HuH-7 (cell line): ENCODE data around the gene ZIC4.
A peak's percentile ranks its signal among the peaks of the same experiment; 100 is the strongest.

Experiments
- DNase-seq: peaks from one replicate; pipeline ENCODE4 v3.0.0; 2011; ENCODE audit warnings: low spot score

The ZIC4 gene

GRCh38 chr3:147370349-147370748, 36.0 kb downstream of the ZIC4 start:
- DNase-seq = no peak

- DNase-seq = no peak
These were observed 36.7 kb downstream of the ZIC4 start for GRCh38 chr3:147369661-147370123.

- no peak for DNase-seq
These were observed 37.1 kb downstream of the ZIC4 start for GRCh38 chr3:147369231-147369630.

- DNase-seq = peak; percentile 46
These were observed 37.7 kb downstream of the ZIC4 start for GRCh38 chr3:147368561-147369221.

- no peak for DNase-seq
These were observed 38.2 kb downstream of the ZIC4 start for GRCh38 chr3:147368151-147368550.

GRCh38 chr3:147367676-147368075, 38.7 kb downstream of the ZIC4 start:
- DNase-seq = no peak

GRCh38 chr3:147365196-147366115, 40.9 kb downstream of the ZIC4 start:
- no peak for DNase-seq

GRCh38 chr3:147364771-147365170, 41.6 kb downstream of the ZIC4 start:
- no peak for DNase-seq

- DNase-seq = peak; percentile 56
These were observed 44.6 kb downstream of the ZIC4 start for GRCh38 chr3:147361454-147362420.

GRCh38 chr3:147360646-147361453, 45.5 kb downstream of the ZIC4 start:
- DNase-seq = no peak

- DNase-seq = no peak
These were observed 46.3 kb downstream of the ZIC4 start for GRCh38 chr3:147360051-147360439.

- no peak for DNase-seq
These were observed 46.9 kb downstream of the ZIC4 start for GRCh38 chr3:147359177-147360050.

GRCh38 chr3:147358144-147358992, 48.0 kb downstream of the ZIC4 start:
- DNase-seq = no peak

- no peak for DNase-seq
These were observed 49.1 kb downstream of the ZIC4 start for GRCh38 chr3:147356909-147357900.

- no peak for DNase-seq
These were observed 50.0 kb downstream of the ZIC4 start for GRCh38 chr3:147356145-147356908.

- DNase-seq = no peak
These were observed 50.6 kb downstream of the ZIC4 start for GRCh38 chr3:147355753-147356090.

- no peak for DNase-seq
These were observed 51.1 kb downstream of the ZIC4 start for GRCh38 chr3:147355084-147355752.
